Measurements from ENCODE around the gene TNK1. TPM values are rescaled to one million over a fixed set of nuclear protein-coding genes. Genes with fewer than 3 reads are reported as not detected.

Gene TNK1
- total RNA-seq, 1 experiment from 2014 or later: 0.90 TPM

- peak; percentile 78 for DNase-seq (ENCODE audit: low spot score)
- intact Hi-C loops (cut with micrococcal nuclease; ENCODE audit: unreplicated experiment): loop anchor here (1.0 to 5.0 kb wide), 5 partner anchors 32 to 251 kb away; partner anchors contain the start of genes SENP3, TMEM256, TMEM95 and TP53
- H3K4me3 ChIP-seq (ENCODE audit: low read depth, low read length, poor library complexity, severe bottlenecking): peak overlapping the region; percentile 90
- H3K27me3 ChIP-seq (replicated peaks; ENCODE audit: insufficient read depth, low read depth, low read length, poor library complexity): no peaks in the 10 kb centered on the region
- H3K9me3 ChIP-seq (ENCODE audit: low read depth, low read length, poor library complexity, severe bottlenecking): no peaks in the 10 kb centered on the region
- CTCF ChIA-PET: interaction anchor here (1.1 to 1.7 kb wide), 3 partner anchors 67 to 125 kb away, joined by 4 to 6 read pairs (median 5); no protein-coding TSS in a partner anchor
- TF ChIP-seq CTCF (conservative IDR thresholded peaks at IDR 0.05; ENCODE audit: low read depth, low read length) (0 out of 2 replicates have a peak, but pooled peaks have one; percentile 35), EZH2 (IDR thresholded peaks at IDR 0.05; ENCODE audit: borderline replicate concordance, low read depth, low read length, poor library complexity, severe bottlenecking) (no peak)
- H3K4me1 ChIP-seq (ENCODE audit: insufficient read depth, low read length, poor library complexity, severe bottlenecking): peaks cover 34% of the 10 kb centered on the region
- H3K27ac ChIP-seq (ENCODE audit: low read depth, low read length, poor library complexity, severe bottlenecking): peak overlapping the region; percentile 41
- POLR2A ChIA-PET (ENCODE audit: low non-redundant PET): interaction anchor here (1.1 to 1.2 kb wide), 2 partner anchors 10 to 32 kb away, joined by 5 read pairs; partner anchors contain the start of gene TMEM256
- no peaks in the 10 kb centered on the region for H3K36me3 ChIP-seq (ENCODE audit: insufficient read depth, low read length, poor library complexity, severe bottlenecking)
- no TSS peak for BruUV-seq (replicated peaks)
Observed at GRCh38 chr17:7435676-7436555, 55.0 kb downstream of the TNK1 start.

GRCh38 chr17:7436556-7437368, 55.9 kb downstream of the TNK1 start:
- Histone ChIP-seq H3K27ac (ENCODE audit: low read depth, low read length, poor library complexity, severe bottlenecking) (peak overlapping the region; percentile 41), H3K36me3 (ENCODE audit: insufficient read depth, low read length, poor library complexity, severe bottlenecking) (no peaks in the 10 kb centered on the region), H3K27me3 (replicated peaks; ENCODE audit: insufficient read depth, low read depth, low read length, poor library complexity) (no peaks in the 10 kb centered on the region), H3K4me3 (ENCODE audit: low read depth, low read length, poor library complexity, severe bottlenecking) (peak overlapping the region; percentile 90), H3K9me3 (ENCODE audit: low read depth, low read length, poor library complexity, severe bottlenecking) (no peaks in the 10 kb centered on the region), H3K4me1 (ENCODE audit: insufficient read depth, low read length, poor library complexity, severe bottlenecking) (peaks cover 42% of the 10 kb centered on the region)
- no TSS peak for BruUV-seq (replicated peaks)
- ChIA-PET POLR2A (ENCODE audit: low non-redundant PET) (interaction anchor here (0.6 kb wide), 1 partner anchor 48 kb away, joined by 3 read pairs; no protein-coding TSS in a partner anchor), CTCF (interaction anchor here (0.9 to 1.7 kb wide), 5 partner anchors 33 to 124 kb away, joined by 4 to 7 read pairs (median 6); partner anchors contain the start of gene TMEM256)
- peak; percentile 92 for DNase-seq (ENCODE audit: low spot score)
- TF ChIP-seq EZH2 (IDR thresholded peaks at IDR 0.05; ENCODE audit: borderline replicate concordance, low read depth, low read length, poor library complexity, severe bottlenecking) (no peak), CTCF (conservative IDR thresholded peaks at IDR 0.05; ENCODE audit: low read depth, low read length) (peak; percentile 70)
- intact Hi-C loops (cut with micrococcal nuclease; ENCODE audit: unreplicated experiment): loop anchor here (2.0 to 5.0 kb wide), 3 partner anchors 79 to 251 kb away; partner anchors contain the start of genes SENP3, TMEM95, TP53 and WRAP53

GRCh38 chr17:7437369-7437863, 56.5 kb downstream of the TNK1 start:
- H3K27me3 ChIP-seq (replicated peaks; ENCODE audit: insufficient read depth, low read depth, low read length, poor library complexity): no peaks in the 10 kb centered on the region
- H3K4me1 ChIP-seq (ENCODE audit: insufficient read depth, low read length, poor library complexity, severe bottlenecking): peaks cover 42% of the 10 kb centered on the region
- BruUV-seq (replicated peaks): no TSS peak
- H3K9me3 ChIP-seq (ENCODE audit: low read depth, low read length, poor library complexity, severe bottlenecking): no peaks in the 10 kb centered on the region
- peak overlapping the region; percentile 41 for H3K27ac ChIP-seq (ENCODE audit: low read depth, low read length, poor library complexity, severe bottlenecking)
- ChIA-PET POLR2A (ENCODE audit: low non-redundant PET) (interaction anchor here (0.6 kb wide), 1 partner anchor 47 kb away, joined by 3 read pairs; no protein-coding TSS in a partner anchor), CTCF (interaction anchor here (0.9 to 1.3 kb wide), 3 partner anchors 34 to 81 kb away, joined by 5 to 7 read pairs (median 6); partner anchors contain the start of gene TMEM256)
- TF ChIP-seq EZH2 (IDR thresholded peaks at IDR 0.05; ENCODE audit: borderline replicate concordance, low read depth, low read length, poor library complexity, severe bottlenecking) (no peak), CTCF (conservative IDR thresholded peaks at IDR 0.05; ENCODE audit: low read depth, low read length) (no peak)
- intact Hi-C loops (cut with micrococcal nuclease; ENCODE audit: unreplicated experiment): loop anchor here (2.0 to 5.0 kb wide), 3 partner anchors 80 to 250 kb away; partner anchors contain the start of genes SENP3, TMEM95, TP53 and WRAP53
- no peaks in the 10 kb centered on the region for H3K36me3 ChIP-seq (ENCODE audit: insufficient read depth, low read length, poor library complexity, severe bottlenecking)
- no peak for DNase-seq (ENCODE audit: low spot score)
- H3K4me3 ChIP-seq (ENCODE audit: low read depth, low read length, poor library complexity, severe bottlenecking): peak overlapping the region; percentile 90
